ENCODE data around the gene CACNA2D3. TPM values are rescaled to one million over a fixed set of nuclear protein-coding genes. Genes with fewer than 3 reads are reported as not detected.

The CACNA2D3 gene
- total RNA-seq, 1 experiment from 2014 or later = 0.91 TPM

DNA sequence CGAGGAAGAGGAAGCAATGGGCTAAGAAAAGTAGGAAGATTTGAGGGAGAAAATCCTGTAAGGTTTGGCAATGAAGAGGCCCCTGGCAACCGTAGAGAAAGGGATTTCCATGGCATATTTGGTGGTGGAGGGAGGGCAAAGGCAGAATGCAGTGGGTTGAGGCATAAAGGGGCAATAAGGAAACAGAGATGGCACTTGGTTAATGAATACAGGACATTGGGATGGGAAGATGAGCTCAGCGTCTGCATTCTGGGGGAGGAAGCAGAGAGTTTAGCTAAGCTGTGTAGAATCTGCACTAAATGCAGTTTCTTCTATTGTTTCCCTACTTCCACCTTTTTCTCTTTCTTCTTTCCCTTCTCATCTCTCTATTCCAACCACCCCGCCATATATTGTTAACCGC lies 721.9 kb downstream of the CACNA2D3 start:
- no peak for DNase-seq (ENCODE audit: low read depth)

DNA sequence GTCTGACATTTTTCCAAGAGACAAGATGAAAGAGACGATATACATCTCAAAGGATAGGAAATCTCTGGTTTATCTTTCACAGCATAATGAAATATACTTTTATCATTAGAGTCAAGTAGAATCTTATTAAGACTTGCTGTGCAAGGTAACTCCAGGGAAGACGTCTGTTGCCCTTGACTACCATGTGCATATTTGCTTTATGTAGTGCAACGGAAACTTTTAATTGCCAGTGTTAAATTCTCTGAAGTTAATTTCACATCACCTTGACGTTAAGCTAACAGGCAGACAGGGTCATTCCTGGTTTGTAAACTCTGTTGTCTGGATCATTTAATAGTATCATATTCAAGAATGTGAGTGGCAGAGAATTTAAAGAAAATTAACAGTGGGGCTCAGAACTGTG lies 722.7 kb downstream of the CACNA2D3 start:
- DNase-seq (ENCODE audit: low read depth) = no peak

DNA sequence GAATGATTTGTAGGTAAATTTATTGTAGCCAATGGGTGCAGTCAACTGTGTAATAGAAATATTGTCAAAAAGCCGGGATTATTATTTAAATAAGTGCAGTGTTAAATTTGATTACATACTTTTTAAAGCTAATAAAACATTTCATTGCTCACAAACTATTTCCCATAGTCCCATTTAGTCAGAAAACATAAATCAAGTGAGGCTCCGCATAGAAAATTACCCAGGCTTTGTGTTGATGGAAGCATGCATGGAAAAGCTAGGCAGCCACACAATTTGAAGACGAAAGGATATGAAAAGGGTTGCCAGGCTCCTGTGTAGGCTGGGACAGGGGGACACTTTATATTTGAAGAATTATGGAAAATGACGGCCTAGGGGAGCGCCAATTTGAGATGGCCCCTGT lies 723.2 kb downstream of the CACNA2D3 start:
- no peak for DNase-seq (ENCODE audit: low read depth)

DNA sequence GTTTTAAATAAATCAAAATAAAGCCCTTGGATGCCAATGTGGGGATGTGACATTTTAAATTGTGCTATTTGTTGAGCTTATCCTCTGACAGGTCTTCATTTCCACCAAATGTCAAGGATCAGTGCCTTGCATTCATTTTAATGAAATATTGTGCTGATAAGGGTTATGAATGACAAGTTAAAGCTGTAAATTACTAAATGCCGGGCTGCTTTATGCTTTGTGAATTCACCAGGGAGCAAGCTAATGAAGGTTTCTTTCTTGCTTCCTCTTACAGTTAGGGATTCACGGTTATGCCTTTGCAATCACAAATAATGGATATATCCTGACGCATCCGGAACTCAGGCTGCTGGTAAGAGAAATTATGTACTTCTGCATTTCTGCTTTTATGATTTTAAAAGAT lies 723.8 kb downstream of the CACNA2D3 start:
- DNase-seq (ENCODE audit: low read depth) = no peak

DNA sequence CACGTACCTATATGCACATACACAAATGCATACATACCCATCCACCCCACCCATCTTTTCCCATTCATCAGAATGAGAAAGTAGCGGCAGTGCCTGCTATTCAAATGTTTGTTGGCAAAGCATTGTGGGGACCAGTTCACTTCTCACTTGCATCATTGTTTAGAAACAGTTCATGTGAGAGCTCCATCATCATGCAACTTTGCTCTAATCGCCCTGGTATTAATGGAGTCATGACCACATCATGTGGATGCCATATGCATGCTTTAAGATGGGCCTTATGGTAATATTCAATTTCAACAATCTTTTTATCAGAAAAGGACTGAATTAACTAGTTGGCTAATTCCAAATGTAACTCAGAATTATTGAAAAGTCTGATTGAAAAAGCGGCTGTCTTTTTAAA lies 725.0 kb downstream of the CACNA2D3 start:
- DNase-seq (ENCODE audit: low read depth) = no peak

DNA sequence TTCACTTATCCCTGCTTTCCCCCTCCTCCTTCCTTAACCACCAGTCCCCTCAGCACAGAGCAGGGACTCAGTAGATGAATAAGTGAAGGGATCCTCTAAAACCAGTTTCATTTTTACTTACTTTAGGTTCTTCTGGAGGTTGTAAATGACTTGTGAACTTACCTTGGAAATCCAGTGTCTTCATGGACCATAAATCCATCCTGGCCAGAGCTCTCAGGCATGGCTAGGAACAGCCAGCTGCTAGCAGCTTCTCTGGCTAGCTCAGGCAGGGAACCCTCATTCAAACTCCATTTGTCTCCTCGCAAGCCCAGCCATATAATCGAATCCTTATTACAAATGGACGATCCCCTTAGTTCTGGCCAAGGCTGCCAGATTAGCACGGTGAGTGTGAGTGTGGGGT lies 727.0 kb downstream of the CACNA2D3 start:
- DNase-seq (ENCODE audit: low read depth) = no peak

DNA sequence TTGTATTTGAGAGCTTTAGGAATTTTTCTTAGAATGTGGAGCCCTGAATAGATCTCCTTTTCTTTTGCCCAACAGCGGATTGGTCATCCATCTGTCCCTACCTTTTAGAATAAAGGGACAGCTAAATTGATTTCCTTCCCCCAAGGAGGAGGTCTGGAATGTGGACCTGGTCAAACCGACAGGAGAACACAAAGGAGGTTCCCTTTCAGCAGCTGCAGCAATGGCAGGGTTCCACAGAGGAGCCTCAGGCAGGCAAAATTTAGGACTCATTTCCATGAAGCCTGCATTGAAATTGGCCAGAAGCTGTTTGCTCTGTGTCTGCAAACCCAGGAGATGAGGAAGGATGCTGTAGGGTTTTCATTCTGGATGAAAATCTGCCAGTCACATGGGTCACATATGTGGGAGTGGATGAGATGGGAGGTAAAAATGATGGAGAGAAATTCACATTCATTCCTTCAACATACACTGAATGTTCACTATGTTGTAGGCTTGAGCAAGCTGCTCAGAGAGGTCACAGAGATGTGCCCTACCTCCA lies 728.2 kb downstream of the CACNA2D3 start:
- no peak for DNase-seq (ENCODE audit: low read depth)

DNA sequence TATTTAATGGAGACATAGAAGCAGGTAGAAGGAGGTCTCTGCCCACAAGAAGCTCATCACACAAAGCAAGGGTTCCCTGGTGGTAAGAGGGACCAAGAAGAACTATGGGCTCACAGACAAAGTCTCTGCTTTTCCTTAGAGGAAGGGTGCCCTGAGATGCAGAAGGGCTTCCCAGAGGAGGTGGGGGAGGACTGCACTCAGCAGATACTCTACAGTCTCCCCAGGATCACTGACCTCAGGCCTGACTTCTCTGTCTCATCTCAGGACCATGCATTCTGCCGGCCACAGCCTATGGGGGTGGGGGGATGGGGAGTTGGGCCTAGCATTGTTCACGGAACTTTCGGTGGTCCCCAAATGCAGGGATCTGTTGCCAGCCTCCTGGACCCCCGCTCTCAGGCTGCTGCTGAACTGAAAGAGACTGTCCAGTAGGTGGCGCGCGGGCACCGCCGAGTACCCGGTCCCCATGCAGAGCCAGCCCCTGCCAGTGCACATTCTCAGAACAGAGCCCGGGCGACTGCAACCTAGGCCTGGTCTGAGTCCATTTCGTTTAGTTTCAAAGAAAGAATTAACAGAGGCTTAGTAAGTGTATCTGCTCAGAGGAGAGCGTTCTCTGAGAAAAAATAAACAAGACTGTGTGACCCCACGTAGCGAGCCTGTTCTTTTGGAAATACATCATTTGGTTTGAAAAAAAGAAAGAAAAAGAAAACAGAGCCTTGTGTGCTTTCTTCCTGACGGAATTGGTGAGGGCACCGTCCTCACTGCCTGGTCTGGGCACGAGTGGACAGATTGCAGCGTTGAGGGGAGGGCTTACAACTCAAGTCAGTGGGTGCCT lies 731.4 kb downstream of the CACNA2D3 start:
- DNase-seq (ENCODE audit: low read depth) = peak; percentile 70

DNA sequence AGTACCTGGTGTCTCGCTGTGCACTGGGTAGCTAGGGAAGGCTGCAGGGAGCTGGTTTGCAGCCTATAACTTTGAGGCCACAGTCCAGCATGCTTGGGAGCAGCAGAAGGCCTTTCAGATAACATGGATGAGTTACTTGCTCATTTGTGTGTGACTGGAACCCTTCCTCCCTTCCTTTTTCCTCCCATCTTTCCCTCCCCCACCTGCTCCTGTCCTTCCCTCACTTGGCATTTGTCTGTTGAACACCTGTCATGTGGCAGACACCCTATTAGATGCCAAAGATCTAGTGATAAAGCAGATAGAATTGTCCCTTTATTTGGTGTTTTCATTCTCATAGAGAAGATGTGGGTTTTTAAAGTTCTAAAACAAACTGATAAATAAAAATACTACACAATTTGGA lies 733.9 kb downstream of the CACNA2D3 start:
- DNase-seq (ENCODE audit: low read depth) = no peak

DNA sequence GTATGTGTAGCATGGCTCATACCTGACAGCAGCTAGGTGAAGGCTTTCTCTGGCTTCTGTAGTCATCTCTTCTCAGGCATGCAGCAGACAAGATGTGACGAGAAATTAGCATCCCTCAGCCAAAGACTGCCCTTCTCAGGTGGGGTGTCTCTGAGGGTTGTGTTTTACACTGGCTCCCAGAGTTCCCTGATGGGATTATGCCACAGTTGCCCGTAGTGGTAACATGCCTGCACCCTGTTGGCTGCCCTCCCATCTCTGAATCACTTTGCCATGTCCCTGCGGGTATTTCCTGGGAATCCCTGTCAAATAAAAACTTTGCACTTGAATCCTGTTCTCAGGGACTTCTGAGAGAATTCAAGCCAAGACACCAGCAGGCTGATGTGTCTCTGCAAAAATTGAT lies 735.0 kb downstream of the CACNA2D3 start:
- DNase-seq (ENCODE audit: low read depth) = peak; percentile 91

DNA sequence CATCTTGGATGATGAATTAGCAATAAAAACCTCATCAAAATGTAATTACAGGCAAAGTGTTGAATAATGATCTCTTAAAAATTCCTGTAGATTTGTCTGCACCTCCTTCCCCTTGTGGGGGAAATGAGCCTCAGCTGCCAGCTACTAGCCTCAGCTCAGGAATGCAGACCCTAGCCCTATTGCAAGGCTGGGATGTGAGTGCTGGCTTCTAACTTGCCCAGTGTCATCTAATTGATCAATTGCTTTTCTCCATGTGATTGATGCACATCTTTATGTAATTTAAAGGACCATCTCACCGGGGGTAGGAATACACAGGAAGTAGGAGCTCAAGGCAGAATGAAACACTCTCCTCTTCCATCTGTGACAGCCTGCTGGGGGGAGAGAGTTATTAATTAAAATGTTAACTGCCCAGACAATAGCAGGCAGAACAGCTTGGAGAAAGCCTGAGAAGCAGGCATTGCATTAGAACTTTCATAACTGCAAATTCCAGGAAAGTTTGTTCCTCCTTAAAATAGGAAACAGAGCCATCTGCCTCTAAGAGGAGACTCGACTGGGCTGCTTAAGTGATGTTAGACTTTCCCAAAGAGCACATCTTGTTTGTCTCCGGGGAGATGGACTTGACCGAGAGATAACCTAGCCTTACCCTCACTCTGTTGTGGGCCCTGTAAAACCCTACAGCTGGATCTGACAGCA lies 735.9 kb downstream of the CACNA2D3 start:
- no peak for DNase-seq (ENCODE audit: low read depth)

DNA sequence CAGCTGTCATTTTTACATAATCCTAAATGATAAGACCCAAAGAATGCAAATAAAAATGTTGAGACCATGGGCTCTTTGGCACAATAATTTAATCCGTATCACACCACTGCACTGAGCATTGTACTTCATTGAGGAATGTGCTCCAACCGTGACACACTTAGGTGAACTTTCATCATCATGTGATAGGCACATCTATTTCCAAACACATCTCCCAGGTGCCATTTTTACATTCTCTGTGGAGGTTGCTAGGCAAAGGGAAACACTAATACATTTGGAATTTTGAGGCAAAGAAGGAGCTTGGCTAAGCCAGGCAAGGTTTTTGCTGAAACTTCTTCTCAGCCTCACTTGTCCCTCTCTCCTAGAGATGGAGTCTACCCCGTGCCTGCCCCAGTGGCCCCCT lies 736.8 kb downstream of the CACNA2D3 start:
- DNase-seq (ENCODE audit: low read depth) = peak; percentile 88

DNA sequence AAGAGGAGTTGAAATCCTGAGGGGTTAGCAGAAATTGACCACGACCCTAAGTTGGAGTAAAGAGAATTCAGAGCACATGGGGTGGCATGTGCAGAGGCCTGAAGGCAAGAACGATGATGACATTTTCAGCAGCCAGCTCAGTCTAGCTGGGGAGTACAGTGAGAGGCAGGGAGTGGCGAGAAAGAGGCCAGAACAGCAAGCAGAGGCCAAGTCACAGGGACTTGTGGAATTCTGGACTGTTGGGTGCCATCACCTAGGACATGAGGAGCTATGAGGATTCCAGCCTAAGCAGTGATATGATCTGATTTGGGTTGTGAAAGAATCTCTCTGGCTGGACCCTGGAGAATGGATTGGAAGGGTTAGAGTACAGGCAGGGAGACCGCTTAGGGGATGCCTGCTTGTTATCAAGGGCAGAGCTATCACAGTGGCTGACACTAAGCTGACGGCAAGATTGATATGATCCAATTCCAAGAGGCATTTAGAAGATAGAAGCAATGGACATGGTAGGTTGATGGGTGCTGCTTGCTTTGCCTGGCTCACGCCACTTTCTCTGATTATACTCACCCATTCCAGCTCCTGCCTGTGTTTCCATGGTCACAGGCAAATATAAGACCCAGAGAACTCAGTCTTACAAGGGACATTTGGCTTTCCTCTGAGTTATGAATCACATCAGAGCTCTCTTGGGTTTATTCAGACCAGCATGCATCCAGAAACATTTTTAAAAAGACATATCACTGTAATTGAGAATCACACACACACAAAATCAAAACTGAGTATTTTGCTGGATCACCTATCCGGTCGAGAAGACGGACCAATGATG lies 739.1 kb downstream of the CACNA2D3 start:
- DNase-seq (ENCODE audit: low read depth) = peak; percentile 76

DNA sequence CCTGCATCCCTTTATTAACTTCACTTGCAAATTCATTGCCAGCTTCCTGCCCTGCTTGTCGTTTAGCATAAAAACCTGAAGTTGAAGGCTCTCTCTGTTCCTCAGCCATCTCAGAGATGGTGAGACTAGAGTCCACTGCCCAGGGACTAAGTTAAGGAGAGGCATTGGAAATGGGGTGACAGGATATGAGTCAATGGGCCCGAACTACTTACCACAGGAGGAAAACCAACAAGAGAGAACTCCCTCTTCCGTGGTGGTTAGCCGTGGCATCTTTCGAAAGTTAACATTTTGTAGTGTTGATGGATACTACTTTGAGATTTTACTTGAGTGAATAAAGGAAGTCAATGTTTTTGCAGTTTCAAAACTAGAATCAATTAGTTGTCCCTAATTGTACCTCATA lies 740.2 kb downstream of the CACNA2D3 start:
- peak; percentile 88 for DNase-seq (ENCODE audit: low read depth)

DNA sequence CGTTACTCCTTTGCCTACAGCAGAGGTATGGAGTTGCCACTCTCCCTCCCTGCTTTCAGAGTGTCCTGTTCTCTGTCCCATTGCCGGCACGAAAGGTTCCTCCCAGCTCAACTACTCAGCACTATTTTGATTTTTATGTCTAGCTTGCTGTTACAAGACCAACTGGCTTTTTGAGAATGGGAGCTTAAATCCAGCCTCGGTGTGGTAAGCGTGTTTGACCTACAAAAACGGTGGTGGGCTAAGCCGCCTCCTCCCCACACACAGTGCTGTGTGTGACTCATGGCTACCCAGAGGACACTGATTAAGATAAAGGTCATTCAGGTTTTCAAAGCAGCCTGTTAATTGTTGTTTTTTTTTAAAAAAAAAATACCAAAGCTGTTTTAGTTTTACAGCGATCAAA lies 741.0 kb downstream of the CACNA2D3 start:
- peak; percentile 80 for DNase-seq (ENCODE audit: low read depth)

DNA sequence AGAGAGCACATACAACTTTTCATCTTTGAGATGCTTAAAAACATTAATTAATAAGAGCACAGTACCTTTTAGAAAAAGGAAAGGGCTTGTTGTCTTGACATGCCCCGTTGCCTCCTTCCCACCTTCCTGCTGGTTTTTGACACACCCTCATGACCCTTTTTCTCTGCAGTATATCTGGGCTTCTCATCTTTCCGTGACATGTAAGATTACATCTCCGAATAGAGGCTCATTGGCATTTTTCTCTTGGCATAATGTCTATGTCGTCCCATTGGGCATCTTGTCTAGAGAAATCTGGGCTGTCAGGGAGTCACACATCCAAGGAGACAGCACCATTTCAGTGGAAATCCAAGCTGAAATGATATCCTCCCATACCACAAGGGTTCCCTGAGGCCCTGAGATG lies 741.4 kb downstream of the CACNA2D3 start:
- peak; percentile 59 for DNase-seq (ENCODE audit: low read depth)

DNA sequence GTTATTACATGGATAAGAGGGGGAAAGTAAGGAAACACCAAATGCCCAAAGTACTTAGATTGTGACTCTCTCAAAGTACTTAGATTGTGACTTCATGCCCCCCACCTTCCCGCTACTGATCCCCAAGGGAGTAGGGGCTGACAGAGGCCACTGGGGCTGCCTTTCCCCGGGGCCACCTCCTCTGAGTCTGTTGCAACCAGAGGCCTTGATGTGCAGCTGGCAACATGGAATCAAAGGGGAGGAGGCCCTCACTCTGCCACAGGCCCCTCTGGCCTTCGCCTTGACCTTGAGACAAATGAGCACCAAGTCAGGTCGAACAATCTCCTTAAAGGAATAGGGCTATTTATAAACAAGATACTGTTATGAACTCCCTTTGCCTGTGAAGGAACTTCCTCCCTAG lies 743.0 kb downstream of the CACNA2D3 start:
- no peak for DNase-seq (ENCODE audit: low read depth)

DNA sequence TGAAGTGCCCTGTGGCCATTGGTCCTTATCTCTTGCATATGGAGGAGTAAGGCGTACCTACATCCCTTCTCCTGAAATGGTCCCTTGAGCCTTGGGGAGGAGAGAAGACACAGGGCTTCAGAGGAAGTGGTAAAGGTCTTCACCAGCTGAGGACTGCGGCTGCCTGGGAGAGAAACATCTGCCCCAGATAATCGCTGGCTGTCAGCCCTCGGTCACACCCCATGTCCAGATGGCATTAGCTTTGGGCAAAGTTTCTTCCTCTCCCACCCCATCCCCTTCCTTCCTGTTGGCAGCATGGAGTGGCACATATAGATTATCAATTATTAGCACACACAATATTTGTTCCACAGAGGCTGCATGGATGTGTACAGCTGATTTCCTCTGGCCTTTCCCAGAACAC lies 743.9 kb downstream of the CACNA2D3 start:
- no peak for DNase-seq (ENCODE audit: low read depth)

DNA sequence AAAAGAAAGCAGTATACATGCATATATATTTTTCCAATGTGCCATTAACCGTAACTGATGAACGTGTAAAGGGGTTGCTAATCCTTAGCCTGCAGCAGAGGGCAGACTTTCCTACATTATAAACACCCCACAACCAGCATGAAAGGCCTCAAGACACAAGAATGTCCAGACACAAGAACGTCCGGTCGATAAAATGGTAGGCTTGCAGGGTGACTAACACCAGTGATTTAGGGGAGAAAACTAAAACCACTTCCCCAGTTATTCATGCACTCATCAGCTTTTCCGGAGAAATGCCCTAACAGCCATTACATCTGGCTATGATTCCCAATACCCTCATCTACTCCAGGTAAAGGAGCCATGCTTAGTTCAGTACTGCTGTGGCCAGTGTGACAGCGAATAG lies 748.1 kb downstream of the CACNA2D3 start:
- peak; percentile 96 for DNase-seq (ENCODE audit: low read depth)

DNA sequence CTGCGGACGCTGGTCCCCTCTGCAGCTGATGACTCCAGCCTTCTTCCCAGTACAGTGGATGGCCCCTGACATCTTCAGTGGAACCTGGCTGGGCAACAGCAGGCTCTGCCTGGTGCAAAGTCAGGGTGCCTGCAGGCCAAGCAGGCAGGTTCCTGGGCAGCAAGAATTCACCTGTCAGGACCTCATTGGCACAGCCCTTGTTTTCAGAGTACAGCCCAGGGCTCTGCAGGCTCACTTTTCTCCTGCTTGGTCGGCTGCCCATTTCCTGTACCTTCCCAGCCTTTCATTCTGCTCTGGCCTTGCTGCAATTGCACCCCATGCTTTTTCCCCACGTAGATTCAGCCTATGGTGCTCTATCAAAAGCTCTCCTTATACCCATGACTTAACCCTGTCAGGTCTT lies 749.5 kb downstream of the CACNA2D3 start:
- DNase-seq (ENCODE audit: low read depth) = no peak

DNA sequence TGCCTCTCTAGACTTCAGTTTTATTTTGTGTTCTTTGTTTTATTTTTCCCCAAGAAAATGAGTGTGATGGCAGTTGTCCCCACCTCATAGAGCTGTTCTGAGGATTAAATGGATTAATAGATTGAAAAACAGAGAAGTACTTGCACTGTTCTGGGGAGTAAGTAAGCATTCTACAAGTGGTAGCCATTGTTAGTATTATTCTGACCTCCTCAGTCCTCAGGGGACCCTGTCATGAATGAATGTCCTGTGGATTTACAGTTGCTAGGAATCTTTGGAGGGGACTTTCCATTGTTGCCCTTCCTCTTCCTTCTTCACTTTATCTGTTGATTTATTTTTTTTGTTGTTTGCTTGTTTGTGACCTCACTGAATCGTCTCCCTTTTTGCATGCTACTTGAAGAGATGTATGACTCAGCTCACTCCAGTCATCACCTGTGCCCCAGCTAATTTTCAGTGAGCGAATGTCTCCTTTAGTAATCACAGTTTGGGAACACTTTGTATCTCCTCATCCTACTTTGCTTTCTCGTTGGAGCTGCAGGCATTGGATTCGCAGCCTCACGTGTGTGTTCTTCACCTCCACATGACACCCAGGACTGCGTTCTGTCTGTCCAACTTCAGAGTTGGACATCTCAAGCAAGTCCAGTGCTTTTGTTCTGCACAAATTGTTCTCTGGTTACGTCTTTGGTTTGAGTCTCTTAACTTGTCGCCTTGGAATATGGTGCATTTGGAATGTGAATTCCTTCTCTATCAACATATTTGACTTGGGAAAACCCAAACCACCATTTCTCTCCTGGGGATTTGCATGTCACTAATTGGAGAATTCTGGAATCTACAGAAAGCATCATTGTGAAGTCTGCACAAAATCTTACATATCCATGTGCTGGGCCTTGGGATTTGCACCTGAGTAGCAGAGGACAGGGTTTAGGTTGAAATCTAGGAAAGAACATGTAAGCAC lies 751.0 kb downstream of the CACNA2D3 start:
- peak; percentile 66 for DNase-seq (ENCODE audit: low read depth)
